Nephron progenitor cell (in vitro differentiated cells): ENCODE data around the gene DCUN1D2.
"Not testable (repeated sequence)": the region's sequence is repeated elsewhere in the genome, so short reads cannot be mapped to it uniquely, and the experiment has no call there.

Source experiments
- DNase-seq: peaks from one replicate; pipeline ENCODE4 v3.0.0; 2021
- H3K27ac Mint-ChIP-seq: 2 replicates; pipeline ENCODE4 v1.8.0; 2021; ENCODE audit warnings: mild to moderate bottlenecking, moderate library complexity, mixed read lengths
- H3K27me3 Mint-ChIP-seq: 2 replicates; pipeline ENCODE4 v1.8.0; 2021; ENCODE audit warnings: mild to moderate bottlenecking, low read depth, mixed read lengths; ENCODE audit not compliant: poor library complexity
- H3K36me3 Mint-ChIP-seq: 2 replicates; pipeline ENCODE4 v1.8.0; 2021; ENCODE audit warnings: low read depth, mixed read lengths
- H3K4me1 Mint-ChIP-seq: 2 replicates; pipeline ENCODE4 v1.8.0; 2021; ENCODE audit warnings: mixed read lengths
- H3K4me3 Mint-ChIP-seq: 2 replicates; pipeline ENCODE4 v1.8.0; 2021; ENCODE audit warnings: mild to moderate bottlenecking, moderate library complexity, mixed read lengths
- H3K9me3 Mint-ChIP-seq: 2 replicates; pipeline ENCODE4 v1.8.0; 2021; ENCODE audit warnings: mild to moderate bottlenecking, moderate library complexity, mixed read lengths
- TF ChIP-seq, protein P1 (sequence below): fragments of 200-600 bp; sonication (generic); IDR thresholded peaks from 2 replicates; pipeline ENCODE4 v1.5.0; 2021; ENCODE audit warnings: antibody characterized with exemption

DCUN1D2 gene

DNA sequence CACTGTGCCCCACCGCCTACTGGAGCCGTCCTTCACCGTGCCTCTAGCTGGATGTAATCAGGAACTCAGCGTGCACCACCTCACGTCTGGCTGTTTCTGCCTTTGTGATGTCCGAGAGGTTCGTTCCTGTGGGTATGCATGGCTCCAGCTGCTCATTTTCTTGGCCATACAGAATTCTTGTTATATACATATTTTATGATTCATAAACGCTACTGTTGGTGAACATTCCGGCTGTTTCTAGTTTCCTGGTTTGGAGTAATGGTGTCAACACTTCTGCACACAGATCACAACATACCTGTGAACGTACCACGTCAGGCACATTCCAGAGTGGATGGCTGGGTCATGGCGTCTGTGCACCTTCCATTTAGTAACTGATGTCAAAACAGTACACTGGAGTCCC lies 14.6 kb downstream of the DCUN1D2 start:
- peaks cover 91% of the 10 kb centered on the region for H3K36me3 Mint-ChIP-seq
- TF ChIP-seq, protein P1, sequence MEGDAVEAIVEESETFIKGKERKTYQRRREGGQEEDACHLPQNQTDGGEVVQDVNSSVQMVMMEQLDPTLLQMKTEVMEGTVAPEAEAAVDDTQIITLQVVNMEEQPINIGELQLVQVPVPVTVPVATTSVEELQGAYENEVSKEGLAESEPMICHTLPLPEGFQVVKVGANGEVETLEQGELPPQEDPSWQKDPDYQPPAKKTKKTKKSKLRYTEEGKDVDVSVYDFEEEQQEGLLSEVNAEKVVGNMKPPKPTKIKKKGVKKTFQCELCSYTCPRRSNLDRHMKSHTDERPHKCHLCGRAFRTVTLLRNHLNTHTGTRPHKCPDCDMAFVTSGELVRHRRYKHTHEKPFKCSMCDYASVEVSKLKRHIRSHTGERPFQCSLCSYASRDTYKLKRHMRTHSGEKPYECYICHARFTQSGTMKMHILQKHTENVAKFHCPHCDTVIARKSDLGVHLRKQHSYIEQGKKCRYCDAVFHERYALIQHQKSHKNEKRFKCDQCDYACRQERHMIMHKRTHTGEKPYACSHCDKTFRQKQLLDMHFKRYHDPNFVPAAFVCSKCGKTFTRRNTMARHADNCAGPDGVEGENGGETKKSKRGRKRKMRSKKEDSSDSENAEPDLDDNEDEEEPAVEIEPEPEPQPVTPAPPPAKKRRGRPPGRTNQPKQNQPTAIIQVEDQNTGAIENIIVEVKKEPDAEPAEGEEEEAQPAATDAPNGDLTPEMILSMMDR, result no peak
- no peak for DNase-seq
- H3K27me3 Mint-ChIP-seq, result no peaks in the 10 kb centered on the region
- H3K27ac Mint-ChIP-seq, result no peak overlapping the region
- H3K4me1 Mint-ChIP-seq, result peaks cover 12% of the 10 kb centered on the region
- H3K4me3 Mint-ChIP-seq, result no peak overlapping the region
- H3K9me3 Mint-ChIP-seq, result peaks cover 4% of the 10 kb centered on the region

DNA sequence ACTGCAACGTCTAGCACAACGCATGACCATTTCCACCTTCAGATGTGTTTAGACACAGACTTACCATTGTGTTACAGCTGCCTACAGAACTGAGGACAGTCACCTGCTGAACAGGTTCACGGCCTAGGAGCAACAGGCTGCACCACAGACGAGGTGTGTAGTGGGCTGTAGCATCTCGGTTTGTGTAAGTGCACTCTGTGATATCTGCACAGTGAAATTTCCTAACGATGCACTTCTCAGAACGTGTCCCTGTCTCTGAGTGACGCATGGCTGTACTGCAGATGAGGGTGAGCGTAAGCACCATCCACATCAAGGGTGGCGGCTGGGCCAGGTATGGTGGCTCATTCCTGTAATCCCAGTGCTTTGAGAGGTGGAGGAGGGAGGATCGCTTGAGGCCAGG lies 15.2 kb downstream of the DCUN1D2 start:
- H3K9me3 Mint-ChIP-seq, result peaks cover 4% of the 10 kb centered on the region
- no peaks in the 10 kb centered on the region for H3K27me3 Mint-ChIP-seq
- no peak overlapping the region for H3K4me3 Mint-ChIP-seq
- TF ChIP-seq, protein P1, result no peak
- peaks cover 12% of the 10 kb centered on the region for H3K4me1 Mint-ChIP-seq
- DNase-seq, result no peak
- H3K27ac Mint-ChIP-seq, result no peak overlapping the region
- H3K36me3 Mint-ChIP-seq, result peaks cover 97% of the 10 kb centered on the region

DNA sequence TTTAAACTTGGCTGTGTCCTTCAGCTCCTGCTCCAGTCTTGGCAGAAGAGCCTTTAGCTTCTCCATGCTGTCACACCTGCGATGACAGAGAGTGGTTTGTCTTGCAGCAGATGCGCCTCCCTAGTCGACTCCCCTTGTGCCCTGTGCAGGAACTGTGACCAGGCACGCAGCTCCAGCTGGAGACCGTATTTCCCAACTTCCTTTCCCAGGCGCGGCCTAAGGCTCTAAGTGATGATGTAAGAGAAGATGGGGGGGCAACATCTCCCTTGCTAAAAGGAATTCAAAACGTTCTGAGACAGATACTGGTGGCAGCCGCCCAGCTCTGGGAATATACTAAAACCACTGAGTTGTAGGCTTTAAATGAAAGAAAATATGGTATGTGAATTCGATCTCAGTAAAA lies 16.3 kb downstream of the DCUN1D2 start:
- TF ChIP-seq, protein P1, result no peak
- Mint-ChIP-seq H3K27me3 (no peaks in the 10 kb centered on the region), H3K4me1 (peaks cover 18% of the 10 kb centered on the region), H3K27ac (peak overlapping the region; percentile 15), H3K4me3 (no peak overlapping the region), H3K36me3 (peaks cover 99% of the 10 kb centered on the region), H3K9me3 (peaks cover 4% of the 10 kb centered on the region)
- DNase-seq, result no peak

DNA sequence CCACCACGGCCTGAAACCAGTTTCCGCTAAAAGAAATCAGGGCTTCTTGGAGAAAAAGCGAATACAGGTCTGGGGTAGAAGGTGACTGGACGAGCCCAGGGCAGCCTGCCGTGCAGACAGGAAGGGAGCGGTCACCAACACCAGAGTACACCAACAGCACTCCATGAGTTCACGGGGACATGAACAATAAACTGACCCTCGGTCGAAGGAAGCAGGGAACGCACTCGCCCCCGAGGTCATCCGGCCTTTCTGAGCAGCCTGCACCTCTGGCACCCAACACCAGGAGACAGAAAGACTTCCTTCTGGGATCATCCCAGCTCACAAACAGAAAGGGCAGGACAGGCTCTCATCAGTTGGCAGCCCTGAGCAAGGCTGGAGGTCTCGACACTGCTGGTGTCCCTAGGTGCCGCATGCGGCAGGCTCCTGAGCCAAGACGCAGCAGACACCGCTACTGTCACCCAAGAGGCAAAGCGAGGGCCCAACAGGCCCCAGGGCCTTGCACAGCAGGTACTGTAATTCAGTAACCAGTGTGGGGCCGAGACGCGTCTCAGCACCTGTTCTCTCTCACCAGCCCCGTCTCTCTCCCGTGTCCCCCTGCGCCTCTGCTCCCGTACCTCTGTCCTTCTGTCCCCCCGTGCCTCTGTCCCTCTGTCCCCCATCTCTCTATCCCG lies 18.0 kb downstream of the DCUN1D2 start:
- no peak overlapping the region for H3K4me3 Mint-ChIP-seq
- no peaks in the 10 kb centered on the region for H3K27me3 Mint-ChIP-seq
- no peak for DNase-seq
- peaks cover 30% of the 10 kb centered on the region for H3K4me1 Mint-ChIP-seq
- TF ChIP-seq, protein P1, result no peak
- H3K9me3 Mint-ChIP-seq, result peaks cover 4% of the 10 kb centered on the region
- peak overlapping the region; percentile 57 for H3K27ac Mint-ChIP-seq
- H3K36me3 Mint-ChIP-seq, result peaks cover 95% of the 10 kb centered on the region

DNA sequence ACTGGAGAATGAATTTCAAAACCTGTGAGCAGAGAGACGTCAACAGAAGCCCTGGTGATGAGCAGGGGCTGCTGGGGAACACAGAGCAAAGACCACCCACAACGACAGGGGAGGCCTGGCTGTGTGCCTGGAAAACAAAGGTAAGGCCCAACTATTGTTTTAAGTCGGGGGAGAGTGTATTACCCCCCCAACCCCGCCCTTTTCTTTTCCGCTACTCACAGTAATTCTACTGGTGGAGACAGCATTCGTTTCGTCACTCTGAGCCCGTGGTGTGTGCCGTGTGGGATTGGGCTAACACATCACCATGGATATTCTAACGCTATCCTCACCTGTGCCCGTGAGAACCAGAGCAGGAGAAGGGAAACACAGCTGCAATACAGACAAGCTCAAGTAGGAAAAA lies 18.7 kb downstream of the DCUN1D2 start:
- H3K4me3 Mint-ChIP-seq, result no peak overlapping the region
- TF ChIP-seq, protein P1, result no peak

DNA sequence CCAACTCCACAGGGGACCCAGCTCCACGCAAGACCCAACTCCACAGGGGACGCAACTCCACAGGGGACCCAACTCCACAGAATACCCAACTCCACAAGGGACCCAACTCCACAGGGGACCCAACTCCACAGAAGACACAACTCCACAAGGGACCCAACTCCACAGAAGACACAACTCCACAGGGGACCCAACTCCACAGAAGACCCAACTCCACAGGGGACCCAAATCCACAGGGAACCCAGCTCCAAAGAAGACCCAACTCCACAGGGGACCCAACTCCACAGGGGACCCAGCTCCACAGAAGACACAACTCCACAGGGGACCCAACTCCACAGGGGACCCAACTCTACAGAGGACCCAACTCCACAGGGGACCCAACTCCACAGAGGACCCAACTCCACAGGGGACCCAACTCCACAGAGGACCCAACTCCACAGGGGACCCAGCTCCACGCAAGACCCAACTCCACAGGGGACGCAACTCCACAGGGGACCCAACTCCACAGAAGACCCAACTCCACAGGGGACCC lies 19.8 kb downstream of the DCUN1D2 start:
- DNase-seq, H3K4me3 Mint-ChIP-seq, H3K9me3 Mint-ChIP-seq, H3K27me3 Mint-ChIP-seq: not testable (repeated sequence)
- peaks cover 30% of the 10 kb centered on the region for H3K4me1 Mint-ChIP-seq
- H3K27ac Mint-ChIP-seq, result peak overlapping the region; percentile 93
- peaks cover 90% of the 10 kb centered on the region for H3K36me3 Mint-ChIP-seq

More for the DNA sequence above, 18.7 kb downstream of the DCUN1D2 start:
- peaks cover 30% of the 10 kb centered on the region for H3K4me1 Mint-ChIP-seq
- H3K9me3 Mint-ChIP-seq, result peaks cover 4% of the 10 kb centered on the region
- H3K27ac Mint-ChIP-seq, result peak overlapping the region; percentile 93
- H3K27me3 Mint-ChIP-seq, result no peaks in the 10 kb centered on the region
- DNase-seq, result no peak
- H3K36me3 Mint-ChIP-seq, result peaks cover 95% of the 10 kb centered on the region
